Hepatocyte (in vitro differentiated cells): ENCODE results near the gene PTCH2.

Source experiments
- EZH2 ChIP-seq: fragments of 200-600 bp; sonication (generic); IDR thresholded peaks from 2 replicates; pipeline ENCODE4 v1.6.1; 2016; ENCODE audit warnings: antibody characterized with exemption, mild to moderate bottlenecking, borderline replicate concordance
- EZH2phosphoT487 ChIP-seq: fragments of 200-600 bp; sonication (generic); IDR thresholded peaks from one replicate; pipeline ENCODE4 v1.6.1; 2018; ENCODE audit warnings: antibody characterized with exemption, mild to moderate bottlenecking, low read depth, moderate library complexity; ENCODE audit not compliant: unreplicated experiment, severe bottlenecking
- TF ChIP-seq, protein P1 (sequence below): fragments of 200-600 bp; sonication (generic); IDR thresholded peaks from 2 replicates; pipeline ENCODE4 v1.5.1; 2016; ENCODE audit warnings: antibody characterized with exemption, mild to moderate bottlenecking; ENCODE audit not compliant: poor library complexity

DNA sequence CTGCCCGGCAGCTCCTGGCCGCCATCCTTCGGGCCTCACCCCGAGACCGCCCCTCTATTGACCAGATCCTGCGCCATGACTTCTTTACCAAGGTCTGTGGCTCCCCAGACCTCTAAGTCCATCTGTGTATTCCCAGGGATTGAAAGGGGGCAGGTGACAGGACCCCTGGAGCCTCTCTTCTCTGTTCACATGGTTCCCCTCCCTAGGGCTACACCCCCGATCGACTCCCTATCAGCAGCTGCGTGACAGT lies 40.1 kb downstream of the PTCH2 start:
- TF ChIP-seq, protein P1, sequence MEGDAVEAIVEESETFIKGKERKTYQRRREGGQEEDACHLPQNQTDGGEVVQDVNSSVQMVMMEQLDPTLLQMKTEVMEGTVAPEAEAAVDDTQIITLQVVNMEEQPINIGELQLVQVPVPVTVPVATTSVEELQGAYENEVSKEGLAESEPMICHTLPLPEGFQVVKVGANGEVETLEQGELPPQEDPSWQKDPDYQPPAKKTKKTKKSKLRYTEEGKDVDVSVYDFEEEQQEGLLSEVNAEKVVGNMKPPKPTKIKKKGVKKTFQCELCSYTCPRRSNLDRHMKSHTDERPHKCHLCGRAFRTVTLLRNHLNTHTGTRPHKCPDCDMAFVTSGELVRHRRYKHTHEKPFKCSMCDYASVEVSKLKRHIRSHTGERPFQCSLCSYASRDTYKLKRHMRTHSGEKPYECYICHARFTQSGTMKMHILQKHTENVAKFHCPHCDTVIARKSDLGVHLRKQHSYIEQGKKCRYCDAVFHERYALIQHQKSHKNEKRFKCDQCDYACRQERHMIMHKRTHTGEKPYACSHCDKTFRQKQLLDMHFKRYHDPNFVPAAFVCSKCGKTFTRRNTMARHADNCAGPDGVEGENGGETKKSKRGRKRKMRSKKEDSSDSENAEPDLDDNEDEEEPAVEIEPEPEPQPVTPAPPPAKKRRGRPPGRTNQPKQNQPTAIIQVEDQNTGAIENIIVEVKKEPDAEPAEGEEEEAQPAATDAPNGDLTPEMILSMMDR: no peak
- TF ChIP-seq EZH2 (no peak), EZH2phosphoT487 (no peak)
